ENCODE measurements around the gene SST. TPM values are rescaled to one million over a fixed set of nuclear protein-coding genes. Genes with fewer than 3 reads are reported as not detected.

Gene SST
- total and polyA plus RNA-seq, 7 donors: 1.1 to 19.2 (median 7.0) TPM; not detected in 1

DNA sequence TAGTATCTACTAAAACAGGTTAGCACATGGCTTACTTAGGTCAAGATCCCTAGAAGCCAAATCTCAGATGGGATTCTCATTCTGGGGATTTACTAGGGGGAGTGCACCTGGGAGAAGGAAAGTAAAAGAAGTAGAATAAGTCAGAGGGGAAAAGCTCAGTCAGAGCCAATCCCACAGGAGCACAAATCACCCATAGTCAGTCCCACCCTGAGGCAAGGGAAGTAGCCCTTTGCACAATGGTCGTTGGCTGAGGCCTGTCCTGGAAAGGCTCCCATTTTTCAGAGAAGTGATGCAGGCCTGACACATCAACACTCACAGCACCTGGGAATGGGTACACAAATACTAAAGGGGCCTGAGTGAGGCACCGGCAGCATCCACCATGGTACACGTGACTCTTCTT lies 39.8 kb downstream of the SST start:
- 67 to 75% methylated on average over 3 of the region's 3 CpGs for WGBS, 2 donors
- TF ChIP-seq EP300 (IDR thresholded peaks at IDR 0.05) (no peak), POLR2AphosphoS5 (IDR thresholded peaks at IDR 0.05) (no peak), POLR2A (IDR thresholded peaks at IDR 0.05) (no peak)
- TF ChIP-seq, protein P1, sequence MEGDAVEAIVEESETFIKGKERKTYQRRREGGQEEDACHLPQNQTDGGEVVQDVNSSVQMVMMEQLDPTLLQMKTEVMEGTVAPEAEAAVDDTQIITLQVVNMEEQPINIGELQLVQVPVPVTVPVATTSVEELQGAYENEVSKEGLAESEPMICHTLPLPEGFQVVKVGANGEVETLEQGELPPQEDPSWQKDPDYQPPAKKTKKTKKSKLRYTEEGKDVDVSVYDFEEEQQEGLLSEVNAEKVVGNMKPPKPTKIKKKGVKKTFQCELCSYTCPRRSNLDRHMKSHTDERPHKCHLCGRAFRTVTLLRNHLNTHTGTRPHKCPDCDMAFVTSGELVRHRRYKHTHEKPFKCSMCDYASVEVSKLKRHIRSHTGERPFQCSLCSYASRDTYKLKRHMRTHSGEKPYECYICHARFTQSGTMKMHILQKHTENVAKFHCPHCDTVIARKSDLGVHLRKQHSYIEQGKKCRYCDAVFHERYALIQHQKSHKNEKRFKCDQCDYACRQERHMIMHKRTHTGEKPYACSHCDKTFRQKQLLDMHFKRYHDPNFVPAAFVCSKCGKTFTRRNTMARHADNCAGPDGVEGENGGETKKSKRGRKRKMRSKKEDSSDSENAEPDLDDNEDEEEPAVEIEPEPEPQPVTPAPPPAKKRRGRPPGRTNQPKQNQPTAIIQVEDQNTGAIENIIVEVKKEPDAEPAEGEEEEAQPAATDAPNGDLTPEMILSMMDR (IDR thresholded peaks at IDR 0.05): no peak
- Histone ChIP-seq H3K36me3 (no peaks in the 10 kb centered on the region), H3K4me3 (no peak overlapping the region), H3K27me3 (no peaks in the 10 kb centered on the region), H3K27ac (no peak overlapping the region), H3K9me3 (peaks cover 0 to 7% (median 4%) of the 10 kb centered on the region in 4 donors), H3K4me1 (no peaks in the 10 kb centered on the region)
- intact Hi-C loops (cut with DNase I): no loop called here
- no peak for DNase-seq

- no peak for DNase-seq
- 79 to 84% methylated on average over 4 of the region's 4 CpGs for WGBS, 2 donors
- Histone ChIP-seq H3K4me1 (no peaks in the 10 kb centered on the region), H3K36me3 (no peaks in the 10 kb centered on the region), H3K27me3 (no peaks in the 10 kb centered on the region), H3K9me3 (peaks cover 0 to 4% (median 2%) of the 10 kb centered on the region in 4 donors), H3K27ac (no peak overlapping the region), H3K4me3 (no peak overlapping the region)
- intact Hi-C loops (cut with DNase I): no loop called here
- TF ChIP-seq POLR2AphosphoS5 (IDR thresholded peaks at IDR 0.05) (no peak), EP300 (IDR thresholded peaks at IDR 0.05) (no peak), POLR2A (IDR thresholded peaks at IDR 0.05) (no peak)
- TF ChIP-seq, protein P1 (IDR thresholded peaks at IDR 0.05): no peak
These were observed 40.5 kb downstream of the SST start for GRCh38 chr3:187629711-187630110.

GRCh38 chr3:187628169-187628568 lies 42.0 kb downstream of the SST start:
- Histone ChIP-seq H3K9me3 (no peaks in the 10 kb centered on the region), H3K36me3 (no peaks in the 10 kb centered on the region), H3K27me3 (no peaks in the 10 kb centered on the region), H3K27ac (no peak overlapping the region), H3K4me1 (no peaks in the 10 kb centered on the region), H3K4me3 (no peak overlapping the region)
- no peak for DNase-seq
- 43 to 59% methylated on average over 3 of the region's 3 CpGs for WGBS, 2 donors
- intact Hi-C loops (cut with DNase I): no loop called here
- TF ChIP-seq EP300 (IDR thresholded peaks at IDR 0.05) (no peak), POLR2A (IDR thresholded peaks at IDR 0.05) (no peak), POLR2AphosphoS5 (IDR thresholded peaks at IDR 0.05) (no peak)
- TF ChIP-seq, protein P1 (IDR thresholded peaks at IDR 0.05): no peak

GRCh38 chr3:187626581-187626980 lies 43.6 kb downstream of the SST start:
- H3K9me3 ChIP-seq: no peaks in the 10 kb centered on the region
- H3K4me1 ChIP-seq: no peaks in the 10 kb centered on the region
- H3K36me3 ChIP-seq: no peaks in the 10 kb centered on the region
- WGBS, 2 donors: 82 to 92% methylated on average over 2 of the region's 2 CpGs
- no peak overlapping the region for H3K4me3 ChIP-seq
- no peak overlapping the region for H3K27ac ChIP-seq
- H3K27me3 ChIP-seq: no peaks in the 10 kb centered on the region
- TF ChIP-seq POLR2AphosphoS5 (IDR thresholded peaks at IDR 0.05) (no peak), POLR2A (IDR thresholded peaks at IDR 0.05) (no peak), EP300 (IDR thresholded peaks at IDR 0.05) (no peak)
- TF ChIP-seq, protein P1 (IDR thresholded peaks at IDR 0.05): no peak
- no peak for DNase-seq
- intact Hi-C loops (cut with DNase I): no loop called here

GRCh38 chr3:187624588-187624987 lies 45.6 kb downstream of the SST start:
- 58 to 64% methylated on average over 4 of the region's 4 CpGs for WGBS, 2 donors
- Histone ChIP-seq H3K27me3 (no peaks in the 10 kb centered on the region), H3K4me3 (no peak overlapping the region), H3K36me3 (no peaks in the 10 kb centered on the region), H3K9me3 (no peaks in the 10 kb centered on the region), H3K27ac (no peak overlapping the region), H3K4me1 (no peaks in the 10 kb centered on the region)
- TF ChIP-seq POLR2A (IDR thresholded peaks at IDR 0.05): no peak
- TF ChIP-seq EP300 (IDR thresholded peaks at IDR 0.05): no peak
- TF ChIP-seq, protein P1 (IDR thresholded peaks at IDR 0.05): no peak
- no peak for TF ChIP-seq POLR2AphosphoS5 (IDR thresholded peaks at IDR 0.05)
- DNase-seq: no peak
- intact Hi-C loops (cut with DNase I): no loop called here

All from sigmoid colon (tissue), 7 donors.